ENCODE measurements around the gene RTRAF. TPM values are rescaled to one million over a fixed set of nuclear protein-coding genes. Genes with fewer than 3 reads are reported as not detected.

Gene RTRAF
- total RNA-seq, 1 donor from 2014 or later = 159 TPM

DNA sequence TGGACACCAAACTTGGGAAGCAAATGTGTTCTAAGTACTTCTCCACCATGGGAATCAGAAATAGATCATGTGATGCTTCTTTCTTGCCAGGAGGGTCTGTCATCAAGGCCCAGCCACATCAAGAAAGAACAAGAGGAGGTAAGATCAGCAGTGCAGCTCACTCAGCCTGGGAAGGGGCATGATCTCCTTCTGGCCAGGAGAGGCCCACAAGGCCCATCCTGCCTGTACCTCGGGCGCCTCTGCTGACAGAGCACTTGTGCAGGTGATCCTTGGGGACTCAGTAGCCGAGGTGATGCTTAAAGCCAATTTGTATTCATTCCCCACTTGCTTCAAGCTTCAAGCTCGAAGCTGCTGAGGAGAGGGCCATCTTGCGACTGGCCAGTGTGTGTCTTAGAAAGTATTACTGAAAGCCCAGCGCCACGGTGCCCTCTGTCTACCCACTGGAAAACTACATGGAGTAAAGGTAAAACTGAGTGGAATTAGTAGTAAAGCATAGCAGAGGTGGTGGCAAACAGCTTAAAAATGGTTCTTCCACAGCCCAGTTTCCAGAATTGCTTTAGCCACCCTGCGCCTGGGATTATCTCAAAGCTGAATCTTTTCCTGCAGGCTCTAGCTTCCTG is 26.2 kb downstream of the RTRAF start:
- intact Hi-C loops (cut with DNase I) = loop anchor here (2.0 kb wide), 2 partner anchors 15 to 47 kb away; no protein-coding TSS in a partner anchor
- no peak for DNase-seq (ENCODE audit: low spot score)

DNA sequence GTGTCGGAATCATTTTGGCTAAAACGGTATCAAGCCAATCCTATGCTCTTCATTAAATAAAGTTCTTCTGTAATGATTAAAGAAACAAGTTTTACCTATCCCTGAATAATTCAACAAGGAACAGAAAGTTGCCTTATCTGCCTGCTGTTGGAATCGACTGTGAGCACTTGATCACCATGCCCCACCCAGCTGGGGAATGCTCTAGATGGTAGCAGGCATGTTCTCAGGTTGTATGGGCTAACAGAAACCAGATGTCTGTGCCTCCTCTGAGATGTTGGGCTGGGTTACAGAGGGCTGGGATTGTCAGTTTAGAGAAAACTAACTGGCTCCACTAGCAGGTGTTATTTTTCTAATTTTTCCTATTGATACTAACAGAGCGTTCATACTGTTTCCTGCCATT is 28.9 kb downstream of the RTRAF start:
- intact Hi-C loops (cut with DNase I) = no loop called here
- DNase-seq (ENCODE audit: low spot score) = no peak

DNA sequence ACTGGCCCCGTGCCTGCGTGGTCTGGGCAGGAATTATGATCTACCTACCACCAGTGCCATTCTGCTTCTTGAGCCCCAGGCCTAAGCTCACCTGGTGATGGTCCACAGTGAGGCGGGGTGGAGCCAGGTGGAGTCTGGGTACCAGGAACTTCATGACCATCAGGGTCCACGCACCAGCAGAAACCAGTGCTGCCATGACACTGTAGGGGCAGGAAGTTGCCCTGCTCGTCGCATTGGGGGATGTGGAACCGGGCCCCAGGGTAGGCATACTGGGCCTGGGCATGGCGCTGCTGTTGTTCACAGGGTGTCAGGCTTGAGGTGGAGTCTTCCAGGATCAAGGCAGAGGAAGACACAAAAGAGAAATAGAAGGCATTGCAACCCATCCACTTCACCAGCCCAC is 29.6 kb downstream of the RTRAF start:
- intact Hi-C loops (cut with DNase I) = no loop called here
- DNase-seq (ENCODE audit: low spot score) = no peak

DNA sequence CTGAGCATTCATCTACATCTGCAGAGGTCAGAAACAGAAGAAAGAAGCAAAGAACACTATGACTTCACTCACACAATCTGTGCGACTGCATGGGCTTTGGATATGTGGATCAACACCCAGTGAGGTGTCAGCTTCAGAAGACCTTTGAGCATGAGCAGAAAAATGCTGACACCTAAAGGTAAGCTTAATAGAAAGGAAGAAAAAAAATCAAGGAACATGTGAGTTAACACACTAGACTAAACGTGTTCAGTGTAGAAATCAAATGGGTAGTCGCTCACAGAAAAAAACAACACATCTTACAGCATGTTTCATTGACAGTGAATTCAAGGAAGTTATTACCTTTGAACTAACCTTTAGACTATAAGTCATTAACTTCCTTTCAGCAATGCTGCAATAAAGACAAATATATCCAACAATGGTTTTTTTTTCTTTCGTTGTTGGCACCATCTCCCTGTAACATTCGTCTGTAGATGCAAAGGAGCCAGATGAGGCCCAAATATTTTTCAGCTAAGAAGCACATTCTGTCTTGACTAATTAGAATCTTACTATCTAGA is 30.9 kb downstream of the RTRAF start:
- intact Hi-C loops (cut with DNase I) = loop anchor here (10.0 kb wide), 1 partner anchor 245 kb away; the partner anchor contains the start of gene PTGDR

DNA sequence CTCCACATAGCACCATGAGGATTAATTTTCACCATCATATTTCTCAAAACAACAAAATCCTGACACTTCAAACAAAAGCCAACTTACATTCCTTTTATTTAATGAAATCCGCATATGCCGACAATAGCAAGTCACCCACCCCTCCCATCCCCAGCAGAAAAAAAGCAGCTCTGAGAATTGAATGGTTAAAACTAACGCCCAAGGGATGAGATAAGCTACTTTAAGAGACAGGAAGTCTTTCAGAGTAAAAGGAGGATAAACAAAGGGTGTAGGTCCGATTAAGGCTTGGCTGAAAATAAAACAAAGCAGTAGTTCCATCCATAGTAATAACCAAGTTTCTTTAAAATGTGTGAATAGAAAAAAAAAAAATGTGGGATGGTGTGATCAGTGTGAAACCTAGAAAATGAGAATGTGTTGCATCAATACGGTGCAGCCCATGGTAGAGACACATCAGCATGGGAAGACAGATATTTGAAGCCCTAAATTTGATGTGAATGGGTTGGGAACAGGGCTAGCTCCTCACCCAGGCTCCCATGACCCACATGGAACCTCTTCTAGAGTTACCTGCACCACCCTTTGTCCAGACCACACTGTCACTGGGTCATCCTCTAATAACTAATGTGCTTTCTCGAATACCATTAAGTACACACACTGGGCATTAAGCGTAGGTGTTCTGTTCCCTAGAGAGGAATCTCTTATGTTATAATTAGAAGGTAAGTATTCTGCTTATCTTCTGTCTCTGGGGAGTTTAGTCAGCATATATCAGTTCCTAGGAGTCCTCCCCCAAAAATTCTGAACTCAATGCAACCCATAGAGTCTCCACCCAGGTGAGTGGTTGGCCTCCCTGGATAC is 31.7 kb downstream of the RTRAF start:
- DNase-seq (ENCODE audit: low spot score) = no peak
- intact Hi-C loops (cut with DNase I) = loop anchor here (10.0 kb wide), 1 partner anchor 244 kb away; the partner anchor contains the start of gene PTGDR

More for the DNA sequence above, 30.9 kb downstream of the RTRAF start:
- DNase-seq (ENCODE audit: low spot score) = no peak

DNA sequence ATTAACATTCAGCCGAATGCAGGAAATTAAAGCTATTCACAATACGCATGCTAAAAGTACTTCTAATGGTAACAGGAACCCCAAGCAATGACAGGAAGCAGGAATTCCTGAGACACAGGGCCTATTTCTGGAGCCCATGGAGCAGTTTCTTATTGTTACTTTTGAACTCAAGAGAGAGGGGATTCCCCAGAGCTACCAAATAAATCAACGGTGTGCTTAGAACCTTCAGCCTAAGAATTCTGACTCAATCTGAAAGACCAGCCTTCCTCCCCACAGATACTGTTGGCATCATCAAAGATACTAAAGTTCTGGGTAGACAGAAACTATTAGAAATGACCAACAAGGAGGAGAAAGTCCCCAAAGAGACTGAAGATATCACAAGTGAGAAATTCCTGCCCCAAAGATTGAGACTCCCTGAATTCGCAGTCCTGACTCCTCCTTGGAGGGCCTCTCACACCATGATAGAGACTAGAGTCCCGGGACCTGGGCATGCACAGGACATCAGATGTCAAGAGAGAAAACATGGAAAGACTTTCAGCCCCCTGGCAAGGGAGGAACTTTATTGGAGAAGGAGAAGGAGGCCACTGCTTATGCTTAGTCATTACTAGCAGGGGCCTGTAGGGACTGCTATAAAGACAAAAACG is 32.7 kb downstream of the RTRAF start:
- DNase-seq (ENCODE audit: low spot score) = no peak
- intact Hi-C loops (cut with DNase I) = loop anchor here (10.0 kb wide), 1 partner anchor 243 kb away; the partner anchor contains the start of gene PTGDR

DNA sequence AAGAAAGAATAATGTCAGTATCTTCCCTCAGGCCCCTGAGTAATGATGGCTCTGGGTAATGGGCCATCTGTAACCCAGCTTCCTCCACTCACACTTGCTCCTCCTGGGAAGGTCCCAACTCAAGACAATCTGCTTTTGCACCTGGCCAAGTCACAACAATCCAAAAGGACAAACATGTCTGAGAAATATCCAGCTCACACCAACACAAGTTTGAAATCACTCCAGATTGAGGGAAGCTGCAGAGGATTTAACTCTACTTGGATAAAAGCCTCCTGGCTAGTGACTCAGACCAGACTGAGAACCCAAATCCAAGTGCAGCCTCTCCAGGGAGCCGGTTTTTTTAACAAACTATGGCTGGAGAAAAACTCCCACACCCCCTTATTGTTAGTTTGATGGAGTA is 34.2 kb downstream of the RTRAF start:
- intact Hi-C loops (cut with DNase I) = loop anchor here (10.0 kb wide), 1 partner anchor 241 kb away; the partner anchor contains the start of gene PTGDR
- DNase-seq (ENCODE audit: low spot score) = no peak

DNA sequence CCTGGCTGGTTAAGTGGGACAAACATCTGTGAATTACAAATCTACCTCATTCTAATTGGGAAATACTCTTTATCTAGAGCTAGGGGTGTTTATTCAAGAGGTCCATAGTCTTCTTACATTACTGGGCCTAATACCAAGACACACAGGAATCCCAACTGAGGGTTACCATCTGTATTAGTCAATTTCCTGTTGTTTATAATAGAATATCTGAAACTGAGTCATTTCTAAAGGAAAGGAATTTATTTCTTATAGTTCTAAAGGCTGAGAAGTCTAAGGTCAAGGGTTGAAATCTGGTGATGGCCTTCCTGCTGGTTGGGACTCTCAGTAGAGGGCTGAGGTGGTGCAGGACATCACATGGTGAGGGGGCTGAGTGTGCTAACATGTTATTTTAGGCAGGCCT is 36.0 kb downstream of the RTRAF start:
- DNase-seq (ENCODE audit: low spot score) = no peak
- intact Hi-C loops (cut with DNase I) = loop anchor here (10.0 kb wide), 1 partner anchor 239 kb away; the partner anchor contains the start of gene PTGDR

DNA sequence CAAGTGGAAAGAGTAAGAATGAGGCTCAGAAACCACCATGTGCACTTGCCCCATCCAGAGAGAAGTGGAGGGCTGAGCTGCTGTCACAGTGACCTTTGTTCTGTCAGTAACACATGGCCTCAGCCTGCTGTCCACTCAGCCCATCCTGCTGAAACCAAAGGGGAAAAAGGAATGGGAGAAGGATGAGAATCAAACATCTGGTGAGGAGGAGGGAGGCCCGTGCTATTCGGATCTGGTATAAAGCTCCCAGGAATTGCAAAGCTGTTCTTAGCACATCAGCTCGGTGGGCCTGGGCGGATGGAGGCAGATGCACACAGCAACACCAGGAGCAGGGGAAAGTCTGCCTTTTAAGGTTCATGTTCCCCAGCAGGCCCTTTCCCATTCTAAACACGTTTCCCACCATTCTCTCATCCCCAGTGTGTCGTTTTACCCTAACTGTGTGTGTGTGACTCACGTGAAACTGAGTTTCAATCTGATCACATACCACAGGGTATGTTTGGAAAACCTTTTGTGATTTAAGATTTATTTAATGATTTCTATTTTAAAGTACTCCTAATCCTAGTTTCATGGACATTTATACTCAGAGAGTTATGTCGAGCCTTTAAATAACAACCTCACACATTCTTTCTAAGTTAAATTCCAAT is 36.8 kb downstream of the RTRAF start:
- intact Hi-C loops (cut with DNase I) = loop anchor here (10.0 kb wide), 1 partner anchor 239 kb away; the partner anchor contains the start of gene PTGDR
- no peak for DNase-seq (ENCODE audit: low spot score)

DNA sequence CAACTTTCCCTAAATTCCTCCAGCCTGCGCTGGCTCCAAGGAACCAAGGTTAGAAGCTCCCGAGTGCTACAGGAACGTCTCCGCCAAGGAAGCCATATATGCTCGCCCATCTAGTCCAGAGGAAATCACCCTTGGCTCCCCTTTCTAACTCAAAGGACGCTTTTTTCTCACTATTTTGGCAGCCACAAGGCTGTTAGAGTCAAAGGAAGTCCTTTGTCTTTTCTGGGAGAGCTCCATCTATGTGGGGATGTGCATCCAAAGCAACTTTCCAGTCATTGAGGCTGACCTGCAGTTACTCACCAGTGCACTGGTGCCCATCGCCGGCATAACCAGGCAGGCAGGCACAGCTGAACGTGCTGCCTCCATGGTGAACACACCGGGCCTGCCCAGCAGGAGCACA is 37.6 kb downstream of the RTRAF start:
- no peak for DNase-seq (ENCODE audit: low spot score)
- intact Hi-C loops (cut with DNase I) = loop anchor here (10.0 kb wide), 1 partner anchor 238 kb away; the partner anchor contains the start of gene PTGDR

DNA sequence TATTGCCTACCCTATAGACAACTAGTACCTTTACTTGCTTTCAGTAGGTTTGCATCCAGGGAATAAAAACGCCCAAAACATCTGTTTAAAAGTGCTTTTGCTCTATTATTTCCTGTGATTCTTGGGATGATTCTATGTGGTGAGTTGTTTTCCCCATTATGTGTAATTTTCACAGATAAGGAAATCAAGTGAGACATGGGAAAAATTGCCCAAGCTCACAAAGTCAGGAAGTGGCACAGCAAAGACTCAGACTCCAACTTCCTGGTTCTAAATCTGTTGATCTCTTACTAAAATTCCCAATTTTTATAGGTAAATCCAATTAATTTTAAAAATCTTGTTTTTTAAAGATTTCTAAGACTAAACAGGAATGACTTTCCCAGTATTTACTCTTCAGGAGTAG is 40.5 kb downstream of the RTRAF start:
- intact Hi-C loops (cut with DNase I) = loop anchor here (2.0 to 10.0 kb wide), 3 partner anchors 15 to 235 kb away; partner anchors contain the start of genes NID2 and PTGDR
- DNase-seq (ENCODE audit: low spot score) = no peak

DNA sequence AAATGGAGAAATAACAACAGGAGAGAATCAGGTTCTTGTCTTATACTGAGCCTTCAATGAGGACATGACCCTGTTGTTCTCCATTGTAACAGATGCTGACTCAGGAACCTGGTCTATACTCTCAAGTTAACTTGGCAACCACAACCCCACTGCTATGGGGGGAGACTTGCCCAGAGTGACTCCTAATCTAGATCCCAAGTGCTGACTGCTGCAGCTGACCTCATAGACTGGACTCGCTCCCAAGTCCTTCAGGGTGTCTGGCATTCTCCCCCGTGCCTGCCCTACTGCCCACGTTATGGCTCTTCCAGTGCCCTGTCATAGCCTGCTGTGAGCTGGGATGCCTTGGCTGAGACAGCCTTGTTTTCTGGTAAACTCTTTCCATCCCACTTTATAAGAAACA is 42.4 kb downstream of the RTRAF start:
- no peak for DNase-seq (ENCODE audit: low spot score)
- intact Hi-C loops (cut with DNase I) = loop anchor here (2.0 to 5.0 kb wide), 2 partner anchors 17 to 36 kb away; partner anchors contain the start of gene NID2

DNA sequence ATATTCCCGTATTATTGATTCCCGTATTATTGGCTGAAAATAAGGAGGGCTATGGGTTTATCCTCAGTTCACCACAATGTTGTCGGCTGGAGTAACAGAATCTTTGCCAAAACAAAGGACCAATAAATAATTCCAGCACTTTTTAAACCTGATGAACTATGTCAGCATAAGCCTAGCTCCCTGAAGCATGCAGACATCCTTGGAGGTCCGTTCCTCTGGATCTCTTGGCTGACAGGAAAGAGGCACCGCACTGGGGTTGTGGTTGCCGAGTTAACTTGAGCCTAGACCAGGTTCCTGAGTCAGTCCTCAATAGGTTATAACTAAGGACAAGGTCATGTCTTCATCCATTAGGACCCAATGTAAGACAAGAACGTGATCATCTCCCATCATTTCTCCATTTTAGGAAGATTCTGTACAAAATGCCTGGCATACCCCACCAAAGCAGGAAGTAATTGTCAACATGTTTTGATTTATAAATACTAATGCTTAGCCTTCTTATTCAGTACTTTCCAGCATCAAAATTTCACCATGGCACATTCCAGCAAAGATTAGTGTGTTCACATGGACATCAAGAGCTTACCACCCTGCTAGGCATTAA is 43.0 kb downstream of the RTRAF start:
- intact Hi-C loops (cut with DNase I) = loop anchor here (5.0 kb wide), 1 partner anchor 35 kb away; the partner anchor contains the start of gene NID2
- no peak for DNase-seq (ENCODE audit: low spot score)

DNA sequence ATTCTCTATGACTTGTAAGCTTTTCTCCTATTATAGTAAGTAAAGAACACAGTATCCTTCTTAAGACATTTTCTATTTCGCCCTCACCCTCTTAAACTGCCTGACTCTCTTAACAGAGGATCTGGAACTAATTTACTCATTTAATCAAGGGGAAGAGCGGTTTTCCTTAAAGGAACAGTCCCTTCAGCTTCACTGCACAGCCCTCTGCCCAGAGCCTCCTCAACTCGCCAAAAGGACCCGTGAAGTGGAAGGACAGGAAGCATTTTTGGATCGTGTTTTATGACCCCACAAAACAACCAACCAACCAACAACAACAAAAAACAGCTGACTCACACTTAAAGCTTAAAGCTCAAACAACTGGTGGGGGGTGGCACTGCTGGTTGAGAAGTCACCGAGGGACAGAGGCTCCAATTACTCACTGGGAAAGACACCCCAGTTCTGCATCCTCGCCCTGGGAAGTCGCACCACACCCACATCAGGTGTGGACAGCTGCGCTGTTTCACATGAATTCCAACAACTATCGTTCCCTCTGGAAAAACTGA is 43.8 kb downstream of the RTRAF start:
- intact Hi-C loops (cut with DNase I) = loop anchor here (5.0 kb wide), 1 partner anchor 34 kb away; the partner anchor contains the start of gene NID2
- no peak for DNase-seq (ENCODE audit: low spot score)

DNA sequence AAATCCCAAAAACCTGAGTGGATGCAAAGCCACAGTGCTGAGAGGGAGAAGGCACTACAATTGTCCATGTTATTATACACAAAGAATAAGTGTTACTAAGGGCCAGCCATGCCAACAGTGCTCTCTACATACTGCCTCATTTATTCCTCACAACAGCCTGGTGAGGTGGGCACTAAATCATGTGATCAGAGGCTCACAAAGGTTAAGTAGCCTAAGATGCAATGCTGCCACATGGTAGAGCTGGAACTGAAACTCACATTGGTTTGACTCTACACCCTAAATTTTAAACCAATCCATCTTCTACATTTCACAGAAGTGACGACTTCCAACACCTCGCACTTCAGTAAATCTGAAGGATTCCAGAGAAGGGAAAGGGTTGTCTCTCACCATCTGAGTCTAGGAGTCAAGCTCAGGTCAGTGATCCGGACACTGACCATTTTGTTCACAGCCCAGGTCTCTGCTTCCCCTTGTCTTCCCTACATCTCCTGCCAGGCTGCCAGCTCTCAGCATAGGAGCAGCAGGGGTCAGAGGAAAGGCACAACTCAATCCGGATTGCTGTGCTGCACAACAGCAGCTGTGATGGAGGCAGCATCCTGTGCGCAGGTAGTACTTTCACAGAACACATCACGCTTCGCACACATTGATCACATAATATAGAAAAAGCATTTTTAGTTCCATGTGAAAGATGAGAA is 49.9 kb downstream of the RTRAF start:
- intact Hi-C loops (cut with DNase I) = no loop called here
- DNase-seq (ENCODE audit: low spot score) = no peak

DNA sequence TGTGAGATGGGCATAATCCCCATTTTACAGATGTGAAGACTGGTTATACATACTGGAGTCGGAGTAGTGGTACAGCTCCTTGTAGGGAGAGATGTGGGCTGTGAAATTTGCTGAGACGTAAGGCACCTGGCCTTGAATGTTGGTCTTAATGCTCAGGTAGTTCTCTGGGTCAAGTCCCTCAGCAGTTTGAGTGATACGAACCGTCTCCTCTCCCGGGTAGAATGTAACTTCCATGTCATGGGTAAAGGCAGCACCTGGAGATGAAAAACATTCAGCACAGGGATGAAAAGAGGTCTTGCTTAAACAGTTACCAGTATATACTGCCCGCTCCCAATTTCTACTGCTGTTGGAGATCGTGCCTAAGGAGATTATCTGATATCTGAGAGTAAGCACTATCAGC is 51.3 kb downstream of the RTRAF start:
- intact Hi-C loops (cut with DNase I) = no loop called here
- no peak for DNase-seq (ENCODE audit: low spot score)

DNA sequence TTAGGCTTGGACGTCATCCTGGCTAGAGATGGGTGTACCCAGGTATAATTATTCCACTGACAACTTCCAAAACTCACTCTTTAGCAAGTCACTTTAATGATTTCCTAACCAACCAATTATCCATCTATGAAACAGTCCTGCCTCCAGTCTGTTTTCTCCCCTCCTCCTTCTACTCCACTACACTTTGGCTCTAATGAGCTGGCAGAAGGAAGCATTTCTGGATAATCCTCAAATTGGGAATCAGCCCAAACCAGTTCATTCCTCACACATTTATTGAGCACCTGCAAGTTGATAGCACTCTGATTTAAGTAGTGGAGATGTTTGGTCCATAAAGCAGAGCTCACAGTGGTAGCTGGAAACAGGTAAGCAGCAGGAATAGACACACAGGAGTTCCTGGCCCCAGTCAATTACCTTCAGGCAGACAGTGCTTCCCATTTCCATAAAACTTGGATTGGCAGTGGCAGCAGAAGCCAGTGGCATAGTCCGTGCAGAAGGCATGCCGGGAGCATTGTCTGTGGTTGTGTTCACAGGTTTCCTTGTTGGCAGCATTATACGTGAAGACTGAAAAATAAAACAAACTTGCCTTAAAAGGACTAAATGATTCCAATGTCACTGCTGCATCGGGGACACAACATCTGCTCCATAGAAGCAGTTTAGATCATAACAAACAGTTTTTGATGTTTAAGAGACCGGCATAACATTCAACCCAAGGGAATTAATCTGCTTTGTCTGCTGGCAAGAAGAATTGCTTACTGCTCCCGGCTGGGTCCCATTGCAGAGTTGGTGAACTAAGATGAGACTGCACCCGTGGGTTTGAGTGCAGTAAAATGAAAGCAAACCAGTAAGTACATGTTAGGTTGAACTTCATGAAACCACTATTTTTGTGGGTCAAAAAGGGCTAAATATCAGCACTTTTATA is 53.3 kb downstream of the RTRAF start:
- no peak for DNase-seq (ENCODE audit: low spot score)
- intact Hi-C loops (cut with DNase I) = no loop called here
